GM21423 (cell line): ENCODE results near the gene PRIMPOL.
A peak's percentile ranks its signal among the peaks of the same experiment; 100 is the strongest.
"Not testable (repeated sequence)": the region's sequence is repeated elsewhere in the genome, so short reads cannot be mapped to it uniquely, and the experiment has no call there.

Source experiments
- ATAC-seq: cut with Tn5 transposase; IDR thresholded peaks from one replicate; pipeline ENCODE4 v1.9.1; 2021; ENCODE audit warnings: mild to moderate bottlenecking, moderate library complexity; ENCODE audit not compliant: unreplicated experiment

PRIMPOL gene, protein sequence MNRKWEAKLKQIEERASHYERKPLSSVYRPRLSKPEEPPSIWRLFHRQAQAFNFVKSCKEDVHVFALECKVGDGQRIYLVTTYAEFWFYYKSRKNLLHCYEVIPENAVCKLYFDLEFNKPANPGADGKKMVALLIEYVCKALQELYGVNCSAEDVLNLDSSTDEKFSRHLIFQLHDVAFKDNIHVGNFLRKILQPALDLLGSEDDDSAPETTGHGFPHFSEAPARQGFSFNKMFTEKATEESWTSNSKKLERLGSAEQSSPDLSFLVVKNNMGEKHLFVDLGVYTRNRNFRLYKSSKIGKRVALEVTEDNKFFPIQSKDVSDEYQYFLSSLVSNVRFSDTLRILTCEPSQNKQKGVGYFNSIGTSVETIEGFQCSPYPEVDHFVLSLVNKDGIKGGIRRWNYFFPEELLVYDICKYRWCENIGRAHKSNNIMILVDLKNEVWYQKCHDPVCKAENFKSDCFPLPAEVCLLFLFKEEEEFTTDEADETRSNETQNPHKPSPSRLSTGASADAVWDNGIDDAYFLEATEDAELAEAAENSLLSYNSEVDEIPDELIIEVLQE

DNA sequence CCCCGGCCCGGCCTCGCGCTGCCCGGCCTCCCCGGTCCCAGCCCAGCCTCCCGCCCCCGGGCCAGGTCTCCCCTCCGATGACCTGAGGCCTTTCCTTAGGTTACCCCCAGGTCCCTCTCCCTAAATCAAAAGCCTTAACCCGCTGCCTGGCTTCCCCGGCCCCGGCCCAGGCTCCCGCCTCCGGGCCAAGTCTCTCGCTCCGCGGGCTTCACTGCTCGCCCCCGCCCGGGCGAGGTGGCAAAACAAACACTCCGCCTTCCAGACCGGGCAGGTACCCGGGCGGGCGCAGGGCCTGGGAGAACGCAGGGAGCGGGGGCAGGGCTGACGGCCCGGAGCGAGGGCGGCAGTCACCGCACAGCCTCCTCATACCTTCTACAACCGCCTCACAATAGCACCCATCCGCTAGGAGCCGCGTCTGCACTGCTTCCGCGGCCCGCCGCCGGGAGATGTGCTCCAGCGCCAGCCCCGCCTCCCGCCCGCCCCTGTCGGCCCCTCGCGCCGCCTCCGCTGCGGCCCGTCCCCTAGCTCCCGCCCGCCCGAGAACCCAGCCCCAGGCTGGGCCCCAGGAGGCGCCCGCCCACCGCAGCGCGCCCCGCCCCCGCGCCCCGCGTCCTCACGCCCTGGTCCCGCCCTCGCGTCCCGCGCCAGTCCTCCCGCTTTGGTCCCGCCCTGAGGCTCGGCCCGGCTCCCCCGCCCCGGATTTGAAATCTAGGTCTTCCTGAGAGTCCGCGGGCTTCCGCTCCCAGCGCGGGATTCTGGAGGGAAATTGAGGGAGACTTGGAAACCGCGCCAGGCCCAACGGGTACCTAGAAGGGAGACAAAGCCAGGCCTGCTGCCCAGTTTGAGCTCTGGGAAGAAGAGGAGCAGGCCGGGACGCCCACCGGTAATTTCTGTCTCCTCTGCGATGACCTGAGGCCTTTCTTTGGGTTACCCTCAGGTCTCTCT, at the start of gene PRIMPOL, which contains the start of gene CASP3:
Gene PRIMPOL, plus strand, starts transcription at position 713 of the 945 bp plus-strand sequence. CDS start 7,403 bp downstream, outside the sequence.
Gene CASP3, minus strand, starts transcription at position 422 of the 945 bp plus-strand sequence. CDS start 10,994 bp downstream, outside the sequence.
- peak; percentile 87 for ATAC-seq

DNA sequence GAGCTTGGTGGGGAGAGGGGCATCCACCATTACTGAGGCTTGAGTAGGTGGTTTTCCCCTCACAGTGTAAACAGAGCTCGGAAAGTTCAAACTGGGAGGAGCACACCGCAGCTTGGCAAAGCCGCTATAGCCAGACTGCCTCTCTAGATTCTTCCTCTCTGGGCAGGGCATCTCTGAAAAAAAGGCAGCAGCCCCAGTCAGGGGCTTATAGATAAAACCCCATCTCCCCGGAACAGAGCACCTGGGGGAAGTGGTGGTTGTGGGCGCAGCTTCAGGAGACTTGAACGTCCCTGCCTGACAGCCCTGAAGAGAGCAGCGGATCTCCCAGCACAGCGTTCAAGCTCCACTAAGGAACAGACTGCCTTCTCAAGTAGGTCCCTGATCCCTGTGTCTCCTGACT, 48.6 kb upstream of the PRIMPOL start:
- ATAC-seq: not testable (repeated sequence)

DNA sequence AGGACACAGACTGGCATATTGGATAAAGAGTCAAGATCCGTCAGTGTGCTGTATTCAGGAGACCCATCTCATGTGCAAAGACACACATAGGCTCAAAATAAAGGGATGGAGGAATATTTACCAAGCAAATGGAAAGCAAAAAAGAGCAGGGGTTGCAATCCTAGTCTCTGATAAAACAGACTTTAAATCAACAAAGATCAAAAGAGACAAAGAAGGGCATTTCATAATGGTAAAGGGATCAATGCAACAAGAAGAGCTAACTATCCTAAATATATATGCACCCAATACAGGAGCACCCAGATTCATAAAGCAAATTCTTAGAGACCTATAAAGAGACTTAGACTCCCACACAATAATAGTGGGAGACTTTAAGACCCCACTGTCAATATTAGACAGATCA, 46.7 kb upstream of the PRIMPOL start:
- ATAC-seq: not testable (repeated sequence)

DNA sequence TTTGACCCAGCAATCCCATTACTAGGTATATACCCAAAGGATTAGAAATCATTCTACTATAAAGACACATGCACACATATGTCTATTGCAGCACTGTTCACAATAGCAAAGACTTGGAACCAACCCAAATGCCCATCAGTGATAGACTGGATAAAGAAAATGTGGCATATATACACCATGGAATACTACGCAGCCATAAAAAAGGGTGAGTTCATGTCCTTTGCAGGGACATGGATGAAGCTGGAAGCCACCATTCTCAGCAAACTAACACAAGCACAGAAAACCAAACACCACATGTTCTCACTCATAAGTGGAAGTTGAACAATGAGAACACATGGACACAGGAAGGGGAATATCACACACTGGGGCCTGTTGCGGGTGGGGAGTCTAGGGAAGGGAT, 42.1 kb upstream of the PRIMPOL start:
- ATAC-seq: not testable (repeated sequence)

DNA sequence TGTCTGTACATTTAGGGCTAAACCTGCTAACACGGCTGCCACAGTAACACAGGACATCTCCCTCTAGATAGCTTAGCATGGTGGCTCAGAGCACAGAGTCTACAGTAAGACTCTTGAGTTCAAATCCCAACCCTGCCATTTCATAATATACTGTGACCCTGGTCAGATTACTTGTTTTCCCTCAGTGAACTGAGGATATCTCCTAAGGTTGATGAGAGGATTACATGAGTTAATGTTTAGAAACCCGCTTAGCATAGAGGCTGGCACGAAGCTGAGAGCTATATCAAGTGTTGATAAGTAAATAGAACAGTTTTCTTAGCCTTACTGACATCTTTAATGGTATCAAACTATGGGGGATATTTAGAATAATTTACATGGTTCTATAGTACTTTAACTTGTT, 37.5 kb upstream of the PRIMPOL start:
- no peak for ATAC-seq

DNA sequence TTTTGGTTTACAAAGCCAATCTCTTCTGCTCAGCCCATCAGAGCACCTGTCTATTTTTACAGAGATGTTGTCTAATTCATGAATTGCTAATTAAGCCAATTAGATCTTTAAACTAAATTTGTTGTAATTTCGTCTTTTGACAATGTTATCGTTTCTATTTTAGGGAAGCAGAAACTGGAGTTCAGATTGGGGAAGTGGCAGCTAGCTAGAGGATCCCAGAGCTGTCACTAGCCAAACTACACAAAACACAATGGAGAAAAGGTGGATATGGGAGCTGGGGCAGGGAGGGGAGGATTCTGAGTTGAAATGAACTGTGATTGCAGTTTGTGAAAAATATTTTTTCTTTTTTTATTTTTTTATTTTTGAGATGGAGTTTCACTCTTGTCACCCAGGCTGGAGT, 36.1 kb upstream of the PRIMPOL start:
- no peak for ATAC-seq

DNA sequence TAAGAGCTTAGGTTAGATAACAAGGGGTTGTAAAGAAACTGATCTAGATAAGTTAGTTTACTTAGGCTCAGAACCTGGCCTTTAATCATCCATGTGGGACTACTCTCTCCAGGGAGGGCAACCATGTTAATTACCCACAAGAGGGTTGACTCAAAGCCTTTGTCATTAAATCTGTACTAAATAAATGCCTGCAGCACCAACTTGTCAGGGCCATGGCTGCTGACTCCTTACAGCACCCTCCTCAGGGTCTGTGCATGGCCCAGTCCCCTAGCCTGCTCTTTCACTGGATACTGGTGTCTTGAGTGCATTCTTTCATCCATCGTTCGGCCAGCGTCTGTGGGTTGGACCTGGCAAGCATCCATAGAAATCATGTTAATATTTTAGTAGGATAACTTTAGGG, 35.0 kb upstream of the PRIMPOL start:
- ATAC-seq: no peak

DNA sequence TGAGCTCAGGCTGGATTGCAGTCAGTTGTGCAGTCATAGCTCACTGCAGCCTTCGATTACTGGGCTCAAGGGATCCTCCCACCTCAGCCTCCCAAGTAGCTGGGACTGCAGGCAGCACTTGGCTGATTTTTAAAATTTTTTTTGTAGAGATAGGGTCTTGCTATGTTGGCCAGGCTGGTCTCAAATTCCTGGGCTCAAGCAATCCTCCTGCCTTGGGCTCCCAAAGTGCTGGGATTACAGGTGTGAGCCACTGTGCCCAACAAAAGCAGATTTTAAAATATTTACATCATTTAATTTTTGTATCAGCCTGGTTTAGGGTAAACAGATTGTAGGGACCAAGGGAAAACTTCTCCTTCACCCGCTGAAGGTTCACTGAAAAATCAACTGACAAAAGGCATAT, 33.4 kb upstream of the PRIMPOL start:
- ATAC-seq: not testable (repeated sequence)

DNA sequence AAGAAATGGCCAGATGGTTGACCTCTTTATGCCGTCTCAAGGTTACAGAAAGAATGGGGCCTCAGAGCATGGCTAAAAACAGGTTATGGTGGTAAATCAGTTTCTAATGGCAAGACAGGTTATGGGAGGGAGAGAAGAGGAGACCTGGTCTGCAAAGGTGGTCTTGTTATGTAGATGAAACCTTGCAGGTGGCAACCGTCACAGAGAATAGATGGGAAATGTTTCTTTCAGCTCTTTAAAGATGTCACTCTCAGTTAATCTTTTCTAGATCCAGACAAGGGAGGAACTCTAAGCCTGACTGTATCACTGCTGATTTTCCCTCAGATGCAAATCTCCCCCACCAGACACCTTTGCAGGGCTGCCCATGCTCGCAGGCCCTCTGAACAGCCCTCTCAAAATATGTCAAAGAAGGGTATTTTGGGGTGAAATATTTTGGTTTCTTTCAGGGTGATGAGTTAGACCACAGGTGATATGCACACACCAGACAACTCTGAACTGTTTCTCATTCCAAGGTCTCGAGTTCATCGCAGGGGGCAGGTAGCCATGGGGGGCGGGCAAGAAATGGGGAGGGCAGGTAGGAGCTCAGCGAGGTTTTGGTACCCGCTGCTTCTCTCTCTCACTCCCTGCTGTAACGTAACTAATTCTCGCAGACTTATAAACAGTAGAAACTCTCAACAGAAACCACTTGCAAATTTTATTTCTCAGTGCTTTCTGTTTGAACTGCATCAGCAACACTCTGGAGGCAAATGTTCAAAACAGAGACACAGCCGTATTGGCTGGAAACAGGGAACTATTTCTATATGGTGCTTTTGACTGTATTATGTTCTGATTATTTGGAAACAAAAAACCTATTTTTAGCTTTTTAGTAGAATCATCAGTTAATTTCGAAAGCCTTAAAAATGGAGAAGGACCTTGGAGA, 32.6 kb upstream of the PRIMPOL start:
- peak; percentile 81 for ATAC-seq

DNA sequence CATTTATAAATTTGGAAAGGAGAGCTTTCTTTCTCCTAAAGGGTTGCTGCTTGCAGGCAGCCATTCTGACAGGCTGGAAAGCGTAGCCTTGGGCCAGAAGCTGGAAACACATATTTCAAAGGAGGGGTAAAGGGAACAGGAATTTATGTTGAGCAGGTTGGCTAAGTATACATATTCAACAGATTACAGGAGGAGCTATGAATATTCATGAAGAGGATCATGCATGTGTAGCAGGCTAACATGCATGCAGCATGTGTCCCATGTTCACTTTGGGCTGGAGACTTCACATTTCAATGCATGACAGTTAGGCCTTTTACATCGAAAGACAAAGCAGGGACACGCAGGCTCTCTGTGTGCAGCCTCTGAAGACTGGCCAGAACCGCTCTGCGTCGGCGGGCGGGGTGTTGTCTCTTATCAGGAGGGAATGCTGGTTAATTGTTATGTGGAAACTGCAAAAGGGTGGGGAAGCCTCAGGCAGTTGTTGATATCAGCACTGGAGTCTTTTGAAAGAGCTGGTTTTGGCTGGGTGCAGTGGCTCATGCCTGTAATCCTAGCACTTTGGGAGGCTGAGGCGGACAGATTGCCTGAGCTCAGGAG, 31.8 kb upstream of the PRIMPOL start:
- ATAC-seq: no peak

DNA sequence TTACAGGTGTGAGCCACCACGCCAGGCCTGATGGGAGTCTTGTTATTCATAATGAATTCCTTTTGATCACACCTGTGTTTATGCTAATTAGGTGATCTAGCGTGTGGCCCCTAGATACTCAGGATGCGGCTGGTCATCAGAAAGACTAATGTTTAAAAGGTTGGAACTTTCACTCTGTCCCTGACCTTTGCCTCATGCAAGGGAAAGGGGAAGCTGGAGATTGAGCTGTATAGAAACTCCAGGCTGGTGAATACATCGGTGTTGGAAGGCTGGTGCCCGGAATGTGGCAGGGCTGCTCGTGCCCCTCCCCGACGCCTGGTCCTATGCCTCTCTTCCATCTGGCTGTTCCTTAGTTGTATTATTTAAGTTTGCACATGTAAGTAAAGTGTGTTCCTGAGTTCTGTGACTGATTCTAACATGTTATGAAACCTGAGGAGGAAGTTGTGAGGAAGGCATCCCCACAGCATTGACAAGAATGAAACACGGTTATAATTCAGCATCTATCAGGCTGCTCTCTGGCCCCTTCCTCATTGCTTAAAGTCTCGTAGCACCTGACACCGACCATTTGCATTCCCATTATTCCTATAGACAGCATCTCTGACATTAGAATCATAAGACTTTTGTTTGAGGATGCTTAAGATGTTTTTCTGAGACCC, 29.2 kb upstream of the PRIMPOL start:
- ATAC-seq: no peak

DNA sequence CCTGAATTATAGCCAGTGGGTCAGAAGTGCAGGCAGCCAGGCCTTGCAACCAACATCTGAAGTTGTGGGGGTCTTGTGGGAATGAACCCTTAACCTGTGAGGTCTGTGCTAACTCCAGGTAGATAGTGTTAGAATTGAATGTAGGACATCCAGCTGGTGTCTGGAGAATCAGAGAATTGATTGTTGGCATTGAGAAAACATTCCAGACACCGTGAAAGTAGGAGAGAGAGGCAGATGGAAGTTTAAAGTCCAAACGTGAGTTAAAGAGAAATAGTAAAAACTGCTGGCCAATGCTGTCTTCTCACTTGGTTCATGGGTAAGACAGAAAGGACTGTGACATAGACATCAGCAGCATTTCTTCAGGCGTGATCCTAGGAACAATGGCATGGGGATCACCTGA, 28.0 kb upstream of the PRIMPOL start:
- ATAC-seq: no peak

DNA sequence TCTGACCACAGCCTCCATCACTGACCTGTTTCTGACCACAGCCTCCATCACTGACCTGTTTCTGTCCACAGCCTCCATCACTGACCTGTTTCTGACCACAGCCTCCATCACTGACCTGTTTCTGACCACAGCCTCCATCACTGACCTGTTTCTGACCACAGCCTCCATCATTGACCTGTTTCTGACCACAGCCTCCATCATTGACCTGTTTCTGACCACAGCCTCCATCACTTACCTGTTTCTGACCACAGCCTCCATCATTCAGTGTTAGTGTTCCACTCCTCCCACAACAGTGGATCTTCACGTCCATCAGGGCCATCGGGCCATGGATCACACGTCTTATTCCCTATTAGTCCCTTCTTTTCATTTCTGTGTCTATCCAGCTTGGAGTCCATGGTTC, 25.0 kb upstream of the PRIMPOL start:
- not testable (repeated sequence) for ATAC-seq

DNA sequence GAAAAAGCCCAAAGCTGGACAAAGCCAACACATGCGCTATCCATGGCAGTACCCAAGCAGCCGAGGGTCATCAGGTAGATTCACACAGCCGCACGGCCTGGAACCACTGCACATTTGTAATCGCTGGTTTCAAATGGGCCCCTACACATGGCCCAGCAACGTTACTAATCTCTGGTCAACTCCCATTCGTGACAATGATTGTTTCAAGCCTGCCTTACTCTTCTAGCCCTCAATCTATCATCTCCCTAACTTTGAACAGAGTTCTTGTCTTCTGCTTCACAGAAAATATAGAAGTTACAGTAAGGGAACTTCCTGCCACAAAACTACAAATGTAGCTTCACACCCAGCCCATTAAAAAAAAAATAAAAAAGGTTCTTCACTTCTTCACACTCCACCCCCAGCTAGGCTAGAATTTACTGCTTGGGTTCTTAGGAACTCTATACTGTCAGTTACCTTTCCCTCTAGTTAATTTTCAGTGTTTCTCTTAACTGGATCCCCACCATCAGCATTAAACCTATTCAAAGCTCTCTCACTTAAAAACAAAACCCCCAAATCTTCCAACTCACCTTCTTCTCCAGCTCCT, 24.5 kb upstream of the PRIMPOL start:
- no peak for ATAC-seq

DNA sequence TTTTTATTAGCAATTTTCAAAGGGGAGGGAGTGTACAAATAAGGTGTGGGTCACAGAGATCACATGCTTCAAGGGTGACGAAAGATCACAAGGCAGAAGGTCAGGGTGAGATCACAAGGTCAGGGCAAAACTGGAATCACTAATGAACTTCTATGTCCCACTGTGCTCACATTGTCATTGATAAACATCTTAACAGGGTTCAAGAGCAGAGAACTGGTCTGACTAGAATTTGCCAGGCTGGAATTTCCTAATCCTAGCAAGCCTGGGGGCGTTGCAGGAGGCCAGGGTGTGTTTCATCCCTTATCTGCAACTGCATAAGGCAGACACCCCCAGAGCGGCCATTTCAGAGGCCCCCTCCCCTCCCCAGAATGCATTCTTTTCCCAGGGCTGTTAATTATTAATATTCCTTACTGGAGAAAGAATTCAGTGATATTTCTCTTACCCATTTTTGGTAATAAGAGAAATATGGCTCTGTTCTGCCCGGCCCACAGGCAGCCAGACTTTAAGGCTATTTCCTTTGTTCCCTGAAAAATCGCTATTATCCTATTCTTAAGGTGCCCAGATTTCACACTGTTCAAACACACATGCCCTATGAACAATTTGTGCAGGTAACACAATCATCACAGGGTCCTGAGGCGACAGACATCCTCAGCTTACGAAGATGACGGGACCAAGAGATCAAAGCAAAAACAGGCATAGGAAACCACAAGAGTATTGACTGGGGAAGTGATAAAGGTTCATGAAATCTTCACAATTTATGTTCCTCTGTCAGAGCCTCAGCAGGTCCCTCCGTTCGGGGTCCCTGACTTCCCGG, 23.5 kb upstream of the PRIMPOL start:
- ATAC-seq: not testable (repeated sequence)

DNA sequence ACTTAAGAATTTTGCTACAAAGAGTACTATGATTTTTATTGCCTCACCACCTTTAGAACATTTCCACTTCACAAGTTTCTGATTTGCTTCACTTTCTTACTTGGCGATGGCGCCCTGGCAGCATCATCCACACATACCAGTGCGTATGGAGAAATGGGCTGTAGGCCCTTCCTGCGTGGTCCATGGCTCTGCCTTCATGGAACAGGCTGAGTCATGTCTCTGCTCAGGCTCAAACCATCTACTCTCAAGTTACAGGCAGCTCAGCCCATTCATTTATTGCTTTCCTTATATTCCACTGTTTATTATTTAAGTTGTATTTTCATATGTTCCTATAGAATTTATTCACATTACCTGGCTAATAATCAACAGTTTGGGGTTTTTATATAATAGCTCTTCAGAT, 21.4 kb upstream of the PRIMPOL start:
- no peak for ATAC-seq

DNA sequence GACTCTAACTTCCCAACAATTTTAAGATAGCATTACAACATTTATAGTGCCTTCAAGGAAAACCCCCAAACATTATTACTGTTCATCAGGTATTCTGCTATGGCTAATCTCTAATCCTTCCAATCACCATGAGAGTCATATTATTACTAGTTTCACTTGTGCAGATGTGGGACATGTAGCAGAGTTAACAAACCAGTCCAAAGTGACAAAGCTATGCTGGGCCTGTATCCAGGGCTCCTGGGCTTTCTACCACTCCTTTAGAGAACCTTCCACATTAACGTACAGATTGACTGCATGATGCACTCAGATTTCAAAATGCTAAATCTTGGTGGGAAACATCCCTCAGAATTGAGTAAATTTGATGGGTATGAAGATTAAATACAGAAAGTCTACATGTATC, 16.7 kb upstream of the PRIMPOL start:
- no peak for ATAC-seq

DNA sequence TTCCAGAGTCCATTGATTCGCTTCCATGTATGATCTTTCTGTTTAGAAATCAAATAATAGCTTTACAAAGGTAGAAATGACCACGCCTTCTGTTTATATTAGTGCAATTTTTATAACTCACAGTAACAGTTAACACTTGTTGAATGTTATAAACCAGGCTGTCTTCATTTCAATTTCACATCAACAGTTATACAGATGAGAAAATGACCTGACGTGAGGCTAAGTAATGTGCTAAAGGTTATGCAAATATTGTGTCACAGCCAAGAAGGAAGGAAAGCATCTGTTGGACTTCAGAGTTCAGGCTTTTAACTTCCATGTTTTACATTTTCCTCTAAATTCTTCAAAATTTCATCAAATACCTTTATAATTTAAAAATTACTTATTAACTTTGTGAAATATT, 14.2 kb upstream of the PRIMPOL start:
- no peak for ATAC-seq
